IPS-11a (cell line): ENCODE measurements around the gene CPAMD8.

Source experiments
- H3K4me3 ChIP-seq: one replicate; pipeline ENCODE4 v1.5.1; 2013; ENCODE audit warnings: low read depth, low read length, control low read depth

CPAMD8 gene

DNA sequence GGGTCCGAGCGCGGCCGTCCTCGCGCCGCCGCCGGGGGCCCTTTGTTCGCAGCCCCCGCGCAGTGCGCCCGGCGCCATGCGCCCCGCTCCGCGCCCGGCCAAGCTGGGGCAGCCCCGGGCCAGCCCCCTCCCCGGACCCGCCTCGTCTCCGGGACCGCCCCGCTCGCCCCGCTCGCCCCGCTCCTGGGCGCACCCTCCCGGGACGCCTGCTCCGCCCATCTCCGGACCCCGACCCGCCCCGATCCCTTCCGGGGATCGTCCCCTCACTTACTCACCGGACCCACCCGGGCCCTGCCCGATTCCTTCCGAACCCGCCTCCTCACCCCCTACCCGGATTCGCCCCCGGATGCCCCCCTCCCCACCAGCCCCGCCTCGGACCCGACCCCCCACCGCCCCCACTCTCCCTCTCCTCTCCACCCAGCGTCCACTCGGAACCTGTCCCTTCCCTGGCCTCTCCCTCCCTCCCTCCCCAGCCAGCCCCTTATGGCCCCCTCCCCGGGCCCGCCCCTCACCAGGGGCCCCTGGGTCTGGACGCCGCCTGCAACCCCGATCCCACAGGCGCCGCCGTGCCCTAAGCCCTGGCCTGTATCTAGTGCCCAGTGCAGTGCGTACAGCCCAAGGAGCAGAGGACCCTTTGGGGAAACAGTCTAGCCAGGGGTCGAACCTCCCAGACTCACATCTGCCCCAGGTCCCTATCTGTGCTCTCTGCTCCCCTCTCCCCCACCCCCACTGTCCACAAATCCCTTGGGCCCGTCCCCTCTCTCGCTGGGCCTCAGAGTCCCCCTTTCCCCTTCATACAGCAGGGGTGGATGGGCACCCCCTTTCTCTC is at the start of gene CPAMD8:
CPAMD8 (minus strand) TSS at position 105 of the 829 bp plus-strand sequence. CDS start 168 bp downstream, outside the sequence.
- peak within 1 kb of the TSS; percentile 74 for H3K4me3 ChIP-seq

DNA sequence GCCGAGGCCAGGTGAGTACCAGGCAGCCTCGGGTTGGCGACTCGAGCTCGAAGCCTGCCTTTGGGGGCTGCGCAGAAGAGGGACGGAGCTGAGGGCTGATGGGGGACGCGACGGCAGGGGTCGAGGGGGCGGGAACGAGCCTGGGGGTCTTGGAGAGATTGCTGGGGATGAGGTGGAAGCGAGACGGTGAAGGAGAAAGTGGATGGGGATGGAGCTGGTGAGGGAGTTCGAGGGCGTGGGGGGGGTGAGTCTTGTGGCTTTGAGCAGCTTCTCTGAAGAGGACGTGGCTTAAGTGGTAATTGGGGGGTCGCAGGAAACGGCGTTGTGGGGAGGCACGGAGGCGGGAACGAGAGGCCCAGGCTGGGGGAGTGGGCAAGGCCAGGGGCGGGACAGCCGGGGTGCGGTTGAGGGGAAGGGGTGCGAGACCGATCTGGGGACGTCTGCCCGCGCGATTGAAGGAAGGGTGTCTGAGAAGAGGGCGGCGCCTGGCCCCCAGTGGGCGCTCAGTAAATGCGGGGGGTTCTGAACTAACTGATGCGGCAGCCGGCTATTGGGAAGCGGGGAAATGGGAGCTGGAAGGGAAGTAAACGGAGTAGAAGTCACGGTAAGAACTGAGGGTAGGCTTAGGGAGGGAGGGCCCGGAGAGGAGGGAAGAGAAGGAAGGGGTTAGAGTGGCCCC is 49.4 kb upstream of the CPAMD8 start:
- H3K4me3 ChIP-seq: peak overlapping the region; percentile 78

DNA sequence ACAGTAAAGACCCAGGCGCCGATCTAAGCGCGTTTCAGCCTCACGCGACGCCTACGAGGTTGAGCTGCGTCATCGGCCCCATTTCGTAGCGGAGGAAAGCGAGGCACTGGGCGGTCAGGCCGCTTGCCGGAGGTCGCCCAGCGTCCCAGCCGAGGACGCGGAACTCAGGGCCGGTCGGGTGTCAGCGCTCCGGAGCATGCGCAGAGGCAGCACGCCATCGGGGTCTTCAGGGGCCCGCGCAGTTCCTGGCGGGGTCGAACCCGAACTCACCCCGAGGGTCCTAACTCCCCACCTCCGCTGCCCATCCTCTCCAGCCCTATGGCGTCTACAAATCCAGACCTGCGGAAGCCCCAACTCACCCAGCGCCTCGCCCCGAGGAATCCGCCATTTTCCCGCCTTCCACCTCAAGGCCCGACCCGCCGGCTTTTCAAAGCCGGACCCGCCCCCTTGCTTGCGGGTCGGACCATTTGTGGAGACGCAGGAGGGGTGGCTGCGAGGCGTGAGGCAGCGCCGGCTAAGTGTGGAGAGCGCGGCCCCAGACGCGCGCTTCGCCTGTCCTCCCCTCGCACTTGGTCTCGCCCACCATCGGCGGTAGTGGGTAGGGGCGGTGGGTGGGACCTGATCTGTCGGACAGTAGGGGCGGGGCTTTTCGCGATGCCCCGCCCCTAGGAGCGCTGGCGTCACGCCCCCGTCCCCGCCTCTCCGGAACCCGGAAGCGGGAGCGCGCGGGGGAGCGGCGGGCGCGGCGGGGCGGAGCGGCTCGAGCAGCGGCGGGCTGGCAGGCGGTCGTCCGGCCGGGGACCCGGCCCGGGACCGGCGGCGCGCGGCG is 48.6 kb upstream of the CPAMD8 start, which contains the start of the genes HAUS8 and MYO9B:
HAUS8 (minus strand) TSS at position 418 of the 829 bp plus-strand sequence; CDS start at position 388, 30 bp downstream.
MYO9B (plus strand) TSS at position 743 of the 829 bp plus-strand sequence. CDS start 25,941 bp downstream, outside the sequence.
- H3K4me3 ChIP-seq: peak within 1 kb of the TSS; percentile 95

DNA sequence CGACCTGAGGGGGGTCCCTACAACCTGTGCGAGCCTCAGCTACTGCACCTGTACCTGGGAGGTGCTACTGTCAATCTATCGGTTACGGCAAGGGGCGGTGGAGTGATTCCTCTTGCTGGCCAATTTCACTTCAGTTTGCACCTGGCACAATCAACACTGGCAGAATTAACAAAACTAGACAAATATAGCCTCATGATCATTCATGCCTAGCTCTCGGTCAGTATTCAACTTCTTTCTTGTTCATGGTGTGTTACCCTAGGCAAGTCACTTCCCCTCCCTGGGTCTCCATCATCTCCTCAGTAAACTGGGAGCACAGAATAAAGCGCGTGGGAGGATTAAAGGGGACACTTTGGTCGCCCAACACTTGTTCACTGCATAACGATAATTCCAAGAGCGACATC is 48.0 kb upstream of the CPAMD8 start:
- peak overlapping the region; percentile 95 for H3K4me3 ChIP-seq

DNA sequence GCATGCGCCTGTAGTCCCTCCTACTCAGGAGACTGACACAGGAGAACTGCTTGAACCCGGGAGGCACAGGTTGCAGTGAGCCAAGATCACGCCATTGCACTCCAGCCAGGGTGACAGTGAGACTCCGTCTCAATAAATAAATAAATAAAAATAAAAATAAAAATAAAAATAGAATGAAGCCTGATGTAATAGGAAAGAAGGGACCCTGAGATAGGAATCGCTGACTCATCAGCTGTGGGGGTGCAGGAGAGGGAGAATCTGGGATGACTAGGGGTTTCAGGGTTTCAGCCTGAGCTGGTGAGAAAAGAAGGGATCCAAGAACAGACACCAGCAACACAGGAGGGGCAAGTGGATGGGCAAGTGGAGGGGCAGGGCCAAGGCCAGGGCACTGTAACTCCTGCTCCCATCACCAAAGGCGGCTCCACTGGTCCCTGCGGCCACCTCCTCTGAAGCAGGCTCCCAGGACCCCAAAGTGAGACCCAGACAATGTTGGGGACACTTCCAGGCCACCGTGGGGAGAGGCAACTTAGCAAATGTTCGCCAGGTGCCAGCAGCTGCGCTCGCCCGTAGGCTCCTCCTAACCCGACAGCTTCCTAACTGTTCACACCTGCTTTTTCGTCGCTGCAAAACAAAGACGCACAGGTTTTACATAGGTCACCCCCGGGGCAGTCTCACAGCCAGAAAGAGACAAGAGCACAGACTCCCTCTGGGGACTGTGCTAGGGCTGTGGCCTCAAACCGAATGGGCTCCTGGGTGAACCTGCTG is 47.4 kb upstream of the CPAMD8 start:
- H3K4me3 ChIP-seq: peak overlapping the region; percentile 95

DNA sequence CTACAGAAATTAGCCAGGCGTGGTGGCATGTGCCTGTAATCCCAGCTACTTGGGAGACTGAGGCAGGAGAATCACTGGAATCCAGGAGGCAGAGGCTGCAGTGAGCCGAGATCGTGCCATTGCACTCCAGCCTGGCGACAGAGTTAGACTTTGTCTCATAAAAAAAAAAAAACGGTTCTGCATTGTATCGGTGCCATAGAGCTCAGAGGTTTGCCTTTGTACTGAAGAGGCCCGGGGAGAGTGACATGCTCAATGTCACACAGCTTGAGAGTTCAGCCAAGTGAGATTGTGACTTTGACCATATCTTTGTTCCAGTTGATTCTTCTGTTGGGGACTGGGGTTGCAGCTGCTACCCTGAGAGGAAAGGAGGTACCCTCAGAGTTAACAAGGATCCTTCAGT is 44.3 kb upstream of the CPAMD8 start:
- no peak overlapping the region for H3K4me3 ChIP-seq

DNA sequence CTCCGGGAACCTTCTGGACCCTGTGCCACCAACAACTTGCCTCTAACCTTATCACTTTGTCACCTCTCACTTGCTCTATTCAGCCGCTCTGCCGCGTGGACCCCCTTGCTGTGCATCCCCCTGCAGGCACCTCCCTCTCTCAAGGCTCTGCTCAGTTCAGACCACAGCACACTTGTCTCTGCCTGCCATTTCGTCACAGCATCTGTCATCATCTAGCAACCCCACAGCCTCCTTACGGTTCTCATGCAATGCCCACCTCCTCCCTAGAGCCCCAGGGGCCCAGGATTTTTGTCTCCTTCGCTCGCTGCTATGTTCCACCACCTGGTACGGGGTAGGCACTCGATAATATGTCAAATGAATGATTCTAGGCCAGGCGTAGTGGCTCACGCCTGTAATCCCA is 43.8 kb upstream of the CPAMD8 start:
- H3K4me3 ChIP-seq: no peak overlapping the region

DNA sequence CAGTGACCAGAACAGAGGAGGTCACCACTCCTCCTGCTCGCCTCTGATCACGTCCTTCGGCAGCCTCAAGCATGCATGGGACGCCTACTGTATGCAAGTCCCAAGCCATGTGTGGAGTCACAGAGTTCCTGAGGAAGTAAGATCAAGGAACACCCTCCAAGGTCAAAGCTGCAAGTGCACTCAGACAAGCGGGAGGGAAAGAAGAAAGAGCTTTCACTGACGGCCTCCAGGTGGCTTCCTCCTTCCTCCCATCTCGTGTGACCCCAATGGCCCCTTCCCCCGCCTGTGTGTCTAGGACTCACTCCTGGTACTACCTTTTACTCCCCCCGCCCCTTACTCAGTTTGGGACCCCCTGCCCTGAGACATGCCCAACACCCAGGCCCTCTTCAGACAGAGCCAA is 42.6 kb upstream of the CPAMD8 start:
- no peak overlapping the region for H3K4me3 ChIP-seq

DNA sequence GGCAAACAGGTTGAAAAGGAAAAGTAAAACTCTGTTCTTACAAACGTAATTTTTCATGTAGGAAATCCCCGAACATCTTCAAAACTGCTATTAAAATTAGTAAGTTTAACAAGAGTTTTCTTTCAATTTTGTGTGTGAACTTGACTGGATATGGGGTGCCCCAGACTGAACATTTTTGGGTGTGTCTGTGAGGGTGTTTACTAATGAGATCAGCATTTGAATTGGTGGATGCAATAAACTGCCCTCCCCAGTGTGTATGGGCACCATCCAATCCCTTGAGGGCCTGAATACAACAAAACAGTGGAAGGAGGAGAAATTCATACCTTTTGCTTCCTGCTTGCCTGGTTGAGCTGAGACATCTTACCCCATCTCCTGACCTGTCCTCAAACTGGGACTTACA is 36.8 kb upstream of the CPAMD8 start:
- H3K4me3 ChIP-seq: no peak overlapping the region

DNA sequence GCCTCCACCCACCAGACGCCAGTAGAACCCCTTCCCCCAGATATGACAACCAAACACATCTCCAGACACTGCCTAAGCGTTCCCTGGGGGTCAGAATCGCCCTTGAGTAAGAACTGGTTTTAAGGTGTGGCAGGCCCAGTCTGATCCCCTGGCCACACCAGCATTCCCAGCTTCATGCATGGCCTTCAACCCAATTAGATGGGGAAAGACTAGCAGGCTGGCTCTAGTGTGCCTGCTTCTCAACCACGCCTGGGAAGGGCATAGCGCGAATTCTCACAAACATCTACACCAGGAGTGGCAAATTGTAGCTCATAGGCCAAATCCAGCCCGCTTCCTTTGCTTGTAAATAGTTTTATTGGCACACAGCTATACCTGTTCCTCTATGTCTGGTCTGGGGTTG is 35.1 kb upstream of the CPAMD8 start:
- H3K4me3 ChIP-seq: no peak overlapping the region

DNA sequence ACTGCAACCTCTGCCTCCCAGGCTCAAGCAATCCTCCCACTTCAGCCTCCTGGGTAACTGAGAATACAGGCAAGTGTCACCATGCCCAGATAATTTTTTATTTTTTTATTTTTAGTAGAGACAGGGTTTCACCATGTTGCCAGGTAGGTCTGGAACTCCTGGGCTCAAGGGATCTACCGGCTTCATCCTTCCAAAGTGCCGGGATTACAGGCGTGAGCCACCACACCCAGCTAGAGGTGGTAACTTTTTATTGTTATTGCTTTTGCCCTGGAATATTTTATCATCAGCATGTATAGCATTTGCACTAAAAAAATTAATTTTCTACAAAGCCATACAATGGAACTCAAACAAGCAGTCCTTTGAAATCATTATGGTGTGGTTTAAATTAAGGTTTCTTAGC is 34.6 kb upstream of the CPAMD8 start:
- no peak overlapping the region for H3K4me3 ChIP-seq

DNA sequence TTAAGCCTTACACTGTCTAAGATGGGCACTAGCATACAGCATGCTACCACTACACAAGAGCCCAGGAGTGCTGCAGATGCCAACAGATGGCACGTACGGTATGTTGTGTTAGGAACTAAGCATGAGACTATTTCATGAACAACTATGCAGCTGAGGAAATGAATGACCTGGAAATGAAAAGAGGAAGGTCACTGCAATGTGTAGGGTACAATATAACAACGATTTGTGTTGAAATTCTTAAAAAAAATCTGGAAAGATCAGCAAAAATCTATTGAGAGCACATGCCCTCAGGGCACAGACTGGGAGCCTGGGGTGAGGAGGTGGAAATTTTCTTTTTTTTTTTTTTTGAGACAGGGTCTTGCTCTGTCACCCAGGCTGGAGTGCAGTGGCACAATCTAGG is 34.2 kb upstream of the CPAMD8 start:
- no peak overlapping the region for H3K4me3 ChIP-seq

DNA sequence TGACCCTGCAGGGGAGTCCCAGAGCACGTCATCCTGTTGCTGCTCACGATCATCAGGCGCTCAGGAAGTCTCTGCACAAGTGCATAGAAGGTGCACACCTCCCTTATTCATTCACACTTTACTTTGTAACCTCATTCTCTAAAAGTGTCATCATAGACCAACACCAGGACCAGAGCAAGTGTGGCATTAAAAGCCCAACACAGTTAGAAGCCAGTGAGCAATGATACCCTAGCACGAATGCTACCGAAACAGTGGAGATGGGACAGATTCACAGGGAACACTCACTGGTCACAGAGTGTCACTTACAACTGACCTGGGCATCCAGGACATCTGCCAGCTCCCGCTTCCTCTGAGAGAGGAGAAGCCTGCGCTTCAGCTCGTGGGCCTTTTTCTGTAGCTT is 31.6 kb upstream of the CPAMD8 start:
- H3K4me3 ChIP-seq: no peak overlapping the region

DNA sequence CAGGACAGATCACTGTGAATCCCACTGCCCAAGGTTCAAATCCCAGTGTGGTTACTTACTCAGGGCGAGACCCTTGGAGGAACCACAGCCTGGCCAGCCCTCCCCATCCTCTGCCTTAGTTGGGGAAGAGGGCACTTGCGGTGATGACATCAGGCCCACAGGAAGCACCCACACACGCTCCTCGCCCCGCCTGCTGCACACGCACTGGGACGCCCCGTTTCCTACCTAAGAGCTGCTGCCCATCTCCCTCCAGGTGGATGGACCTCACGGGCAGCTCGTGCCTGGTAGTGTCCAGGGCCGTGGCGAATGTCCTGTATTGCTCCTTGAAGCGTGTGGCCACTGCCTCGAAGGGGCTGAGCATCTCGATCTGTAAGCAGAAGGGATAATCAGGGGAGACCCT is 29.0 kb upstream of the CPAMD8 start:
- no peak overlapping the region for H3K4me3 ChIP-seq

DNA sequence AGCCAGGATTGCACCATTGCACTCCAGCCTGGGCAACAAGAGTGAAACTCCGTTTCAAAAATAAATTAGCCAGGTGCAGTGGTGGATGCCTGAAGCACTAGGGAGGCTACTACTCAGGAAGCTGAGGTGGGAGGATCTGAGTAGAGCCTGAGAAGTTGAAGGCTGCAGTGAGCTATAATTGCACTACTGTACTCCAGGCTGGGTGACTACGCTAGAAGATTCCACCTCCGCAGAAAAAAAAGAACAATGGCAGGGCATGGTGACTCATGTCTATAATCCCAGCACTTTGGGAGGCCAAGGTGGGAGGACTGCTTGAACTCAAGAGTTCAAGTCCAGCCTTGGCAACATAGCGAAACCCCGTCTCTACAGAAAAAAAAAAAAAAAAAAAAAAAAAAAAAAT is 28.1 kb upstream of the CPAMD8 start:
- H3K4me3 ChIP-seq: no peak overlapping the region

DNA sequence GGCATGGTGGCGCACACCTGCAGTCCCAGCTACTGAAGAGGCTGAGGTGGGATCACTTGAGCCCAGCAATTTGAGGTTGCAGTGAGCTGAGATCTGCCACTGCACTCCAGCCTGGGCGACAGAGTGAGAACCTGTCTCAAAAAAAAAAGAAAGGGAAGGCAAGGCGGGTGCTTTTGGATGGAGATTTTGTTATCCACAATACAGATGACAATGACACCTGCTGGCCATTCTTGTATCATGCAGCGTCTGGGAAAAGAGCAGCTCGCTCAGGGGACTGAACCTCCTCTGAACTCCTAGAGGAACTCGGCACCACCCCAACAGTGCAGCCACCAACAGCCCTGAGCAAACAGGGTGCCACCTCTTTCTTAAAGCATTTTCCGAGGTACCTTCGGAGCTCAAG is 25.8 kb upstream of the CPAMD8 start:
- H3K4me3 ChIP-seq: no peak overlapping the region

DNA sequence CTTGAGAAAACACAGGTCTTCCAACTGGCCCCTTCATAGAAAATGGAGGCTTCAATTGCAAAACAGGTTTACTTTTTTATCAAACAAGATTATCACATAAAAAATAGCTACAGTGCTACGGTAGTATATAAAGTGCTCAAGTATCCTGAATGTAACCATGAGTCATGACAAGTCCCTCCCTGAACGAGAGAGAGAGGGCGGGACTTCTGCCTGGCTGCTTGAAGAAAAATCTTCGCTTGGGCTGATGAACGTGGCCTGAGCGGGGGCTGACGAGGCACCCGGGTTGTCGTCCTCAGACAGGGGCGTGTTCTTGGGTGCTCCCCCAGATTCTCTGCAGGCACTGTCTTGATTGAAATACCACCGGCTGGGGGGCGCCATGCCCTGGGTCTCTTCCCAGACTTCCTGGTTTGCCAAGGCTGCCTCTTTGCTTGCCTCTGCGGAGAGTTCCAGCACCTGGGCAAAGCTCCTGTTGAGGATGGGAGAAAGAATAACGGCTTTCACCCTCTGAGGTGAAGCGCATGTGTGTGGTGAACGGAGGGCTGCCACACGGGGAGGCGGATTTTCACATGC is 23.2 kb upstream of the CPAMD8 start:
- no peak overlapping the region for H3K4me3 ChIP-seq

DNA sequence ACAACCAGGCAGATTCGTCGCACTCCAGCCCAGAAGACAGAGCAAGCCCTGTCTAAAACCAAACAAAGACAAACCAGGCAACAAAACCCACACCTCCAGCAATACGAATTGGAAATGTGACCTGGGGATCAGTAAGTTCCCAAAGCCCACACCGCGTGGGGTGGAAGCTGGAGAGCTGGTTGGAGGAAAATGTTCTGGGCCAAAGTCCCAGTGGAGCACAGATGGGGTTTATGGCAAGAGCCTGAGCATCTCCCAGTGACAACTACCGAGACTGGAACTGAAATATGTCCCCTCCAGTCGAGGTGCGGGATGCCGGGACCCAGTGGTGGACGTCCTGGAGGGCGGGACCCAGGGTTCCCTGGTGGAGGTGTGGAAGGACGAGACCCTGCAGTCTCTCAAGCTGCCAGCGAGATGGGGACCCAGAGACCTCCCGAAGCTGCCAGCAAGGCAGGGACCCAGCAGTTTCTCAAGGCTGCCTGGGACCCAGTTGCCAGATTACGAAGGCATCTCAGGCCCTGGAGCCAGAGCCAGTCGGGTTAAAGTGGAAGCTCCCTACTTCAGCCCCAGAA is 22.4 kb upstream of the CPAMD8 start:
- H3K4me3 ChIP-seq: no peak overlapping the region

DNA sequence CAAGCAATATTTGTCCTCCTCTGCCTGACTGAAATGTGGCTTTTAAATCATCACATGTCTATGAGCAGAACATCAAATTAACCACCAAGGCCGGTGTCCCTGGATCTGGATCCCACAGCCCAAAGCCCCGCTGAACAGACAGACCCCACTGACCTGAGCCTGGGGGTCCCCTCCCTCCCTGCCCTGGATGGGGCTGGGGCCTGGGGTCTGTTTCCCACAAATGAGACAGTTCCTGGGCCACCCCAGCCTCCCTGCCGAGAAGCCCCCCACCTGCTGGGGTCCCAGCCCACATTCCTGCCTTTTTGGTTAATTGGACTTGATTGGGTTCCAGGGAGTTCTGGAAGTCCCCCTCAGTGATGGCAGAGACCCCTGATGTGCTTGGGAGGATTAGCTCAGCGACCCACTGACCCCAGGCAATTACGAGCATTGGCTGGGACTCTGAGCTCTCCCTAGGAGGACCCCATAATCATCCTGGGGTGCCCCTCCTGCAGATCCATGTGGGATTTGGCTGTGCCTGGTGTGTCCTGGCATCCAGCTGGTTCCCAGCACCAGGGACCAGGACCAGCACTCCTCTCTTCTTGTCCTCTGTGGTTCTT is 19.4 kb upstream of the CPAMD8 start:
- no peak overlapping the region for H3K4me3 ChIP-seq
